AG09319 (cell line): ENCODE measurements around the gene RPRD1B.

Experiments
- DNase-seq: peaks from one replicate; pipeline ENCODE4 v3.0.0-alpha.2; 2010; ENCODE audit warnings: low read depth; ENCODE audit errors: extremely low read depth
- CTCF ChIP-seq: IDR thresholded peaks from 2 replicates; pipeline ENCODE4 v1.5.1; 2011; ENCODE audit warnings: low read depth, mild to moderate bottlenecking, inconsistent platforms, low read length, moderate library complexity

RPRD1B gene

GRCh38 chr20:38136421-38137245 lies 103.1 kb downstream of the RPRD1B start:
- TF ChIP-seq CTCF = no peak
- DNase-seq = no peak

- no peak for TF ChIP-seq CTCF
- DNase-seq = no peak
These were observed 104.0 kb downstream of the RPRD1B start for GRCh38 chr20:38137441-38138037.

GRCh38 chr20:38138086-38138778 lies 104.7 kb downstream of the RPRD1B start:
- no peak for TF ChIP-seq CTCF
- DNase-seq = no peak

- no peak for TF ChIP-seq CTCF
- DNase-seq = no peak
These were observed 105.8 kb downstream of the RPRD1B start for GRCh38 chr20:38139156-38139912.

GRCh38 chr20:38139977-38140753 lies 106.6 kb downstream of the RPRD1B start:
- TF ChIP-seq CTCF = no peak
- DNase-seq = no peak

DNA sequence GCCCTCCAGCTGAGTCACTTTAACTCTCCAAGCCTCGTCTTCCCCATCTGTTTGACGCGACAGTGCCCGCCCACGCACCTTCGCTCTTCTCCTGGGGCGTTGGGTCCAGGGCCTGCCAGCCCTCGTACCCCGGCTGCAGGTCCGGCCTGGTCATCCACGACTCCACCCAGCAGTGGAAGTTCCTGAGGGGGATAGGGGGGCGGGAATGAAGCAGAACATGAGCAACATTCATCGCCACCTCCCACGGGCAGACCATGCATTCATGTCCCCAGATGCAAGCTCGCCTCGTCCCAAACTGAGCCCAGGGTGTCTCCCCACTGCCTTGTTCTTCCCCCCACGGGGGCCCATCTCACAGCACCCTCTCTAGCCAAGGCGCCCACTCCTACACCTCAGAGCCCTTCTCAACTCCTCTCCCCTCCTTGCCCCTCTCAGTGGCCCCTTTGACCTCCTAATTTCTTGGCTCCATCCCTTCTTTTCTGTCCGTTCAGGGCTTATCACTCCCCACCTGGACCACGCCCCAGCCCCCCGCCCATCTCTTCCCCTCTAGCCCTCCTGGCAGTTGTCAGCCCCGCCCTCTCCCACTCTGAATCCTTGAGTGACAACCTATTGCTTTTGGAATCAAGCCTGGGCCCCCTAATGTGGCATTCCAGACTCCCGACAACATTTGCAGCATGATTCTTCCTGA lies 107.8 kb downstream of the RPRD1B start:
- DNase-seq = no peak
- TF ChIP-seq CTCF = no peak
